ENCODE data around the gene CDCA7L.

The CDCA7L gene

DNA sequence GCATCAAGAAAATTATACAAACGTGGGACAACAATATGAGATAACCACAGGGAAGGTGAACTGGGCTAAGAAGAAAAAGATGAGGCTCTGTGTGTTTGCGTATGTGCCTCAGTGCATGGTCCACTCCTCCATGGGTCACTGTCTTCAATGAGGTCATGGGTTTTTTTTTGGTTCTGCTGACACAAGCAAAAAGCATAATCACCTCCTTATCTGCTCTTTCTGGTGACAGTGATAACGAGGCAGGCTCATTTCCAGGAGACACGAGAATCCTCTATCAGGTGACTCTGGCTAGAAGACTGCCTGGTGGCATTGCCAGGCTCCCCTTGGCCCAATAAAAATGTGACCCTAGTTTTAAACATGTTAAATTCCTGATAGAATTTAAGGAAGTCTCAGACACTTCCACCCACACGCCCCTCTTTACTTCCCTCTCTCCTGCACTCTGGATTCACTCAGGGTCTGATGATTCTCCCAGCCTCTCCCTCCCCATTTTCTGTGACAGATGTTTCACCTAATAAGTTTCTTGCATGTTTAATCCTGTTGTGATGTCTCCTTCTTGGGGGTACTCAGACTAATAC is 35.3 kb upstream of the CDCA7L start:
- no peak for TF ChIP-seq TAF1 (IDR thresholded peaks at IDR 0.05; ENCODE audit: low read depth)
- no peak for TF ChIP-seq EGR1 (IDR thresholded peaks at IDR 0.05)
- no peak for TF ChIP-seq CREB1 (IDR thresholded peaks at IDR 0.05; ENCODE audit: low read depth)
- TF ChIP-seq FOXM1 (IDR thresholded peaks at IDR 0.05; ENCODE audit: borderline replicate concordance, low read depth) = no peak
- no peak for TF ChIP-seq YY1 (IDR thresholded peaks at IDR 0.05; ENCODE audit: low read depth)
- TF ChIP-seq NFIC (IDR thresholded peaks at IDR 0.05) = no peak

DNA sequence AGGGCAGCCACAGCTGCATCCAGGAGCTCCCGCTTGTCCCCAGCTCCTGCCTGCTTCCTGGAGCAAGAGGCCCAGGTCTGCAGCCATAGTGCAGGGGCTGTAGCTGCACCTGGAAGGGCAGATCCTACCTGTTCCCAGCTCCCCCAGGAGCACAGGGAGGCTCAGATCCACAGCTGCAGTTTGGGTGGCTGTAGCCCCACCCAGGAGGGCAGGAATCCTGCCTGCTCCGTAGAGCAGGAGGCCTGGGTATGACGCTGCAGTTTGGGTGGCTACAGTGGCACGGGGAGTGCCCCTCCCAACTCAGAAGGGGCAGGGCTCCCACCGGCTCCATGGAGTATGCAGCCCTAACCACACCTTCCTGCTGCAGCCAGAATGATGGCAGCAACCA is 26.7 kb upstream of the CDCA7L start:
- no peak for TF ChIP-seq EGR1 (IDR thresholded peaks at IDR 0.05)
- no peak for TF ChIP-seq ZBTB7A (IDR thresholded peaks at IDR 0.05; ENCODE audit: low read depth)
- TF ChIP-seq YY1 (IDR thresholded peaks at IDR 0.05; ENCODE audit: low read depth) = no peak

DNA sequence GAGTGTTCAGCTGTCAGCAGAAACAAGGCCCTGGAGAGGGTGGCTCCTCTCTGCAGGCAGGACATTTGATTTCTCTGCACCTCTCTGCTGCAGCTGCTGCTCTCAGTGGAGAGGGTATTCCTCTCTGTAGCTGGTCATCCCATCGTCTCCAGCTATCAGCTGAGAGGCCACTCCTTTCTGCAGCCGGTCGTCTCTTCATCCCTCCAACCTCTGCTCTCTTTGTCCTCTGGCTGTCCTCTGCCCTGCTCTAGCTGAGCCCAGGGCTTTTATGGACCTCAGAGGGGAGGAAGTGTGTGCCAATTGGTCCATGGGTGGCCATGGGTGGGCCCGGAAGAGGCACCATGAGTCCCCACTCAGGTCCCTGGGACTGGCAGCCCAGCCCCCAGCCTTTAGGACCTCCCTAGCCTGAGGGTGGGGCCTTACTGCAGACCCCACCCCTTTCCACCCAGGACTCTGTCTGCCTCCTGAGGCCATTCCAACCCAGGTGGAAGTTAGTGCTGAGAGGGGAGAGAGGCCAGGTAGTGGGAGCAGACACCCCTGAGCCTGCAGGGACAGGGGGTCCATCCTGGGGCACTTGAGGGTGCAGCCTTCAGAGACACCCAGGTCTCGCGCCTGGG is 26.2 kb upstream of the CDCA7L start:
- no peak for TF ChIP-seq CEBPB (IDR thresholded peaks at IDR 0.05)
- TF ChIP-seq ZBTB7A (IDR thresholded peaks at IDR 0.05; ENCODE audit: low read depth) = no peak
- no peak for TF ChIP-seq NFIC (IDR thresholded peaks at IDR 0.05)

DNA sequence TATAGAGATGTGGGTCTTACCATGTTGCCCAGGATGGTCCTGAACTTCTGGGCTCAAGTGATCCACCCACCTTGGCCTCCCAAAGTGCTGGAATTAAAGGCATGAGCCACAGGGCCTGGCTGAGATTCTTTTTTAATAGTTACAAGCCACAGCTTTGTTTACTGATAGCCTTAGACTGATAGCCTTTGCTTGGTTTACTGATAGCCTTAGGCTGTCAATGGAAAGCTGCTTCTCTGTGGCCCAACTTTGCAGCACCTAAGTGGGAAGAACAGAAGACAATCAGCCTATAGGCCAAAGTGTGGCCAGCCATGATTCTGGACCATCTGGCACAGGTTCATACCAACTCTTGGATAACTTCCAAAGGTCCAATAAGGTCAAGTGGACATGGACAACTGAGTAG is 24.1 kb upstream of the CDCA7L start:
- no peak for TF ChIP-seq CREB1 (IDR thresholded peaks at IDR 0.05; ENCODE audit: low read depth)
- TF ChIP-seq TCF12 (IDR thresholded peaks at IDR 0.05; ENCODE audit: low read depth) = no peak
- TF ChIP-seq, protein P1, sequence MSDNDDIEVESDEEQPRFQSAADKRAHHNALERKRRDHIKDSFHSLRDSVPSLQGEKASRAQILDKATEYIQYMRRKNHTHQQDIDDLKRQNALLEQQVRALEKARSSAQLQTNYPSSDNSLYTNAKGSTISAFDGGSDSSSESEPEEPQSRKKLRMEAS (IDR thresholded peaks at IDR 0.05) = no peak
- TF ChIP-seq TEAD4 (IDR thresholded peaks at IDR 0.05) = no peak
- no peak for TF ChIP-seq CEBPB (IDR thresholded peaks at IDR 0.05)
- no peak for TF ChIP-seq YY1 (IDR thresholded peaks at IDR 0.05; ENCODE audit: low read depth)
- TF ChIP-seq, protein P2, sequence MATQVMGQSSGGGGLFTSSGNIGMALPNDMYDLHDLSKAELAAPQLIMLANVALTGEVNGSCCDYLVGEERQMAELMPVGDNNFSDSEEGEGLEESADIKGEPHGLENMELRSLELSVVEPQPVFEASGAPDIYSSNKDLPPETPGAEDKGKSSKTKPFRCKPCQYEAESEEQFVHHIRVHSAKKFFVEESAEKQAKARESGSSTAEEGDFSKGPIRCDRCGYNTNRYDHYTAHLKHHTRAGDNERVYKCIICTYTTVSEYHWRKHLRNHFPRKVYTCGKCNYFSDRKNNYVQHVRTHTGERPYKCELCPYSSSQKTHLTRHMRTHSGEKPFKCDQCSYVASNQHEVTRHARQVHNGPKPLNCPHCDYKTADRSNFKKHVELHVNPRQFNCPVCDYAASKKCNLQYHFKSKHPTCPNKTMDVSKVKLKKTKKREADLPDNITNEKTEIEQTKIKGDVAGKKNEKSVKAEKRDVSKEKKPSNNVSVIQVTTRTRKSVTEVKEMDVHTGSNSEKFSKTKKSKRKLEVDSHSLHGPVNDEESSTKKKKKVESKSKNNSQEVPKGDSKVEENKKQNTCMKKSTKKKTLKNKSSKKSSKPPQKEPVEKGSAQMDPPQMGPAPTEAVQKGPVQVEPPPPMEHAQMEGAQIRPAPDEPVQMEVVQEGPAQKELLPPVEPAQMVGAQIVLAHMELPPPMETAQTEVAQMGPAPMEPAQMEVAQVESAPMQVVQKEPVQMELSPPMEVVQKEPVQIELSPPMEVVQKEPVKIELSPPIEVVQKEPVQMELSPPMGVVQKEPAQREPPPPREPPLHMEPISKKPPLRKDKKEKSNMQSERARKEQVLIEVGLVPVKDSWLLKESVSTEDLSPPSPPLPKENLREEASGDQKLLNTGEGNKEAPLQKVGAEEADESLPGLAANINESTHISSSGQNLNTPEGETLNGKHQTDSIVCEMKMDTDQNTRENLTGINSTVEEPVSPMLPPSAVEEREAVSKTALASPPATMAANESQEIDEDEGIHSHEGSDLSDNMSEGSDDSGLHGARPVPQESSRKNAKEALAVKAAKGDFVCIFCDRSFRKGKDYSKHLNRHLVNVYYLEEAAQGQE (IDR thresholded peaks at IDR 0.05; ENCODE audit: low read depth) = no peak
- TF ChIP-seq NFIC (IDR thresholded peaks at IDR 0.05) = no peak
- no peak for TF ChIP-seq ZBTB7A (IDR thresholded peaks at IDR 0.05; ENCODE audit: low read depth)
- TF ChIP-seq, protein P3, sequence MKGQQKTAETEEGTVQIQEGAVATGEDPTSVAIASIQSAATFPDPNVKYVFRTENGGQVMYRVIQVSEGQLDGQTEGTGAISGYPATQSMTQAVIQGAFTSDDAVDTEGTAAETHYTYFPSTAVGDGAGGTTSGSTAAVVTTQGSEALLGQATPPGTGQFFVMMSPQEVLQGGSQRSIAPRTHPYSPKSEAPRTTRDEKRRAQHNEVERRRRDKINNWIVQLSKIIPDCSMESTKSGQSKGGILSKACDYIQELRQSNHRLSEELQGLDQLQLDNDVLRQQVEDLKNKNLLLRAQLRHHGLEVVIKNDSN (IDR thresholded peaks at IDR 0.05) = no peak
- no peak for TF ChIP-seq EP300 (IDR thresholded peaks at IDR 0.05; ENCODE audit: borderline replicate concordance)
- TF ChIP-seq TAF1 (IDR thresholded peaks at IDR 0.05; ENCODE audit: low read depth) = no peak
- TF ChIP-seq FOXM1 (IDR thresholded peaks at IDR 0.05; ENCODE audit: borderline replicate concordance, low read depth) = no peak
- no peak for TF ChIP-seq RAD21 (IDR thresholded peaks at IDR 0.05; ENCODE audit: low read depth)
- no peak for TF ChIP-seq EGR1 (IDR thresholded peaks at IDR 0.05)

DNA sequence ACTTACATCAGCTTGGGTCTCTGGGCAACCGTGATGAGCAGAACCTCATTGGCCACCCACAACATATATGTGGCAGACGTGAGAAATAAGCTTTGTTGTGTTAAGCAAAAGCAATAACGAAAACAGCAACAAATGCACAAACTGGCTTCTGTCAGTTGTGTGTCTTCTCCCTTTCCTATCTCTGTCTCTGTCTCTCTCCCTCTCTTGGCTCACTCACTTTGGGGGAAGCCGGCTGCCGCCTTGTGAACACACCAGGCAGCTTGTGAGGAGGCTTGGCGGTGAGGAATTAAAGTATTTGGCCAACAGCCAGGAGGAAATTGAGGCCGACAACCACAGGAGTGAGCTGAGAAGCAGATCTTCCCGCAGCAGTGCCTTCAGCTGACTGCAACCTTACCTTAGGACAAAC is 21.9 kb upstream of the CDCA7L start:
- TF ChIP-seq NFIC (IDR thresholded peaks at IDR 0.05) = peak; percentile 67
- TF ChIP-seq, protein P2 (IDR thresholded peaks at IDR 0.05; ENCODE audit: low read depth) = no peak

DNA sequence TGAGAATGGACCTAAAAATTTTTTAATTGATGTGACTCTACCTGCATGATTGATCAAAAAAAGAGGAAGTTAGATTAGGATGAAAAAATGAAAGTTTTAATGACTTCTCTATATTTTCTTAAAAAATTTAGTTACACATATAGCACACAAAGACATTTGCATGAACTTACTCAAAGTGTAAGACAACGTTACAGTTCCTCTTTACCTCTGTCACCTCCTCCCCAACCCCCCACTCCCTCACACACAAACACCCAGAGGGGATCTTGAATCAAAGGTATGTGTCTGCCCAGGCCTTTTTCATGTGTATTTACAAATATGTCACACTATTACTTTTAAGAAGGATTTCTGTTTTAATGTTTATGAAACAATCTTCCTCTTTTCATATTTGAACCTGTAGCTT is 20.6 kb upstream of the CDCA7L start:
- TF ChIP-seq TCF12 (IDR thresholded peaks at IDR 0.05; ENCODE audit: low read depth) (no peak), ZBTB7A (IDR thresholded peaks at IDR 0.05; ENCODE audit: low read depth) (no peak), EGR1 (IDR thresholded peaks at IDR 0.05) (no peak), EP300 (IDR thresholded peaks at IDR 0.05; ENCODE audit: borderline replicate concordance) (no peak), TEAD4 (IDR thresholded peaks at IDR 0.05) (no peak), FOXM1 (IDR thresholded peaks at IDR 0.05; ENCODE audit: borderline replicate concordance, low read depth) (no peak), YY1 (IDR thresholded peaks at IDR 0.05; ENCODE audit: low read depth) (no peak), TAF1 (IDR thresholded peaks at IDR 0.05; ENCODE audit: low read depth) (no peak), CEBPB (IDR thresholded peaks at IDR 0.05) (no peak), NFIC (IDR thresholded peaks at IDR 0.05) (no peak)
- TF ChIP-seq, protein P2 (IDR thresholded peaks at IDR 0.05; ENCODE audit: low read depth) = no peak
- TF ChIP-seq, protein P1 (IDR thresholded peaks at IDR 0.05) = no peak

All from Ishikawa (cell line).